Trophoblast cell (in vitro differentiated cells and primary cell): ENCODE data around the gene ZNF341.

Source experiments
- DNase-seq, 2 donors: peaks; one replicate each; pipeline ENCODE4 v3.0.0-alpha.2; 2016
- H2AFZ ChIP-seq: 2 replicates; pipeline ENCODE4 v1.6.1; 2013; ENCODE audit warnings: low read length, moderate library complexity, mild to moderate bottlenecking; ENCODE audit not compliant: insufficient read depth, poor library complexity
- H2AK5ac ChIP-seq: 2 replicates; pipeline ENCODE4 v1.6.1; 2013; ENCODE audit warnings: mild to moderate bottlenecking, low read length
- H2BK120ac ChIP-seq: 2 replicates; pipeline ENCODE4 v1.6.1; 2013; ENCODE audit warnings: low read length, mild to moderate bottlenecking, moderate library complexity; ENCODE audit not compliant: insufficient read depth, poor library complexity
- H2BK12ac ChIP-seq: 2 replicates; pipeline ENCODE4 v1.6.1; 2013; ENCODE audit warnings: mild to moderate bottlenecking, low read length, moderate library complexity
- H2BK5ac ChIP-seq: 2 replicates; pipeline ENCODE4 v1.6.1; 2013; ENCODE audit warnings: low read length, low read depth, moderate library complexity, mild to moderate bottlenecking; ENCODE audit not compliant: poor library complexity
- H3K14ac ChIP-seq: 2 replicates; pipeline ENCODE4 v1.6.1; 2013; ENCODE audit warnings: mild to moderate bottlenecking, low read length
- H3K18ac ChIP-seq: 2 replicates; pipeline ENCODE4 v1.6.1; 2013; ENCODE audit warnings: mild to moderate bottlenecking, low read length
- H3K23ac ChIP-seq: 2 replicates; pipeline ENCODE4 v1.6.1; 2013; ENCODE audit warnings: low read length
- H3K27ac ChIP-seq: 2 replicates; pipeline ENCODE4 v1.5.1; 2013; ENCODE audit warnings: low read depth, mild to moderate bottlenecking, inconsistent platforms, low read length, moderate library complexity
- H3K27me3 ChIP-seq: 2 replicates; pipeline ENCODE4 v1.6.1; 2013; ENCODE audit warnings: inconsistent platforms, mild to moderate bottlenecking, low read length, moderate library complexity; ENCODE audit not compliant: insufficient read depth
- H3K36me3 ChIP-seq, 2 experiments: 1 replicate in 1 of 2; 2 replicates in 1 of 2; pipeline ENCODE4 v1.6.1; 2013; ENCODE audit warnings: low read length in 2 of 2, mild to moderate bottlenecking in 2 of 2, moderate library complexity in 1 of 2; ENCODE audit not compliant: insufficient read depth in 2 of 2, control insufficient read depth in 1 of 2
- H3K4ac ChIP-seq: 2 replicates; pipeline ENCODE4 v1.6.1; 2013; ENCODE audit warnings: low read depth, mild to moderate bottlenecking, low read length, moderate library complexity
- H3K4me1 ChIP-seq, 2 experiments: 1 replicate in 1 of 2; 2 replicates in 1 of 2; pipeline ENCODE4 v1.6.1; 2013; ENCODE audit warnings: low read length in 2 of 2, mild to moderate bottlenecking in 2 of 2, moderate library complexity in 1 of 2; ENCODE audit not compliant: insufficient read depth in 2 of 2, control insufficient read depth in 1 of 2
- H3K4me2 ChIP-seq: 2 replicates; pipeline ENCODE4 v1.6.1; 2013; ENCODE audit warnings: inconsistent platforms, mild to moderate bottlenecking, low read length, moderate library complexity
- H3K4me3 ChIP-seq: 2 replicates; pipeline ENCODE4 v1.5.1; 2013; ENCODE audit warnings: mild to moderate bottlenecking, low read depth, low read length, inconsistent platforms
- H3K79me1 ChIP-seq: one replicate; pipeline ENCODE4 v1.6.1; 2013; ENCODE audit warnings: low read length
- H3K79me2 ChIP-seq: 2 replicates; pipeline ENCODE4 v1.6.1; 2013; ENCODE audit warnings: low read length, mild to moderate bottlenecking; ENCODE audit not compliant: control insufficient read depth, insufficient read depth, poor library complexity
- H3K9ac ChIP-seq: 2 replicates; pipeline ENCODE4 v1.6.1; 2013; ENCODE audit warnings: mild to moderate bottlenecking, low read length
- H3K9me3 ChIP-seq: 2 replicates; pipeline ENCODE4 v1.6.1; 2013; ENCODE audit warnings: low read depth, mild to moderate bottlenecking, control low read depth, inconsistent platforms, low read length; ENCODE audit not compliant: insufficient read depth
- H4K12ac ChIP-seq: 2 replicates; pipeline ENCODE4 v1.6.1; 2013; ENCODE audit warnings: low read depth, mild to moderate bottlenecking, low read length, moderate library complexity
- H4K8ac ChIP-seq: 2 replicates; pipeline ENCODE4 v1.6.1; 2013; ENCODE audit warnings: low read depth, mild to moderate bottlenecking, low read length, moderate library complexity
- H4K91ac ChIP-seq: one replicate; pipeline ENCODE4 v1.6.1; 2013; ENCODE audit warnings: low read depth, mild to moderate bottlenecking, low read length, moderate library complexity
- WGBS: extraction: QIAGEN DNeasy Blood & Tissue Kit; methylation state at CpG from one replicate; pipeline ENCODE4 v1.1.7; 2013; ENCODE audit warnings: missing lambda C conversion rate; ENCODE audit not compliant: insufficient read length, insufficient coverage; ENCODE audit errors: extremely low coverage; 5-methylcytosine and 5-hydroxymethylcytosine counted together

ZNF341 gene

GRCh38 chr20:33808388-33808787 lies 76.6 kb downstream of the ZNF341 start:
- Histone ChIP-seq H2AK5ac (no peak overlapping the region), H3K27ac (no peak overlapping the region), H4K8ac (no peak overlapping the region), H3K9ac (no peak overlapping the region), H3K18ac (no peak overlapping the region), H3K27me3 (no peaks in the 10 kb centered on the region), H3K14ac (no peak overlapping the region), H3K4me1 (peaks cover 0 to 8% of the 10 kb centered on the region in 2 experiments), H3K4ac (no peak overlapping the region), H2BK12ac (no peak overlapping the region), H3K4me3 (no peak overlapping the region), H3K79me2 (peaks cover 15% of the 10 kb centered on the region), H3K4me2 (no peak overlapping the region), H2BK120ac (no peak overlapping the region), H4K91ac (no peak overlapping the region), H3K23ac (no peak overlapping the region), H3K36me3 (no peaks in the 10 kb centered on the region), H3K9me3 (peaks cover 1% of the 10 kb centered on the region), H2BK5ac (no peak overlapping the region), H4K12ac (no peak overlapping the region), H2AFZ (no peak overlapping the region), H3K79me1 (peaks cover 10% of the 10 kb centered on the region)
- DNase-seq, result no peak
- WGBS, result no CpG with 5 or more reads among the region's 3 CpGs

- peaks cover 23% of the 10 kb centered on the region for H3K79me2 ChIP-seq
- peaks cover 0 to 8% of the 10 kb centered on the region in 2 experiments for H3K4me1 ChIP-seq
- DNase-seq, result no peak
- no CpG with 5 or more reads among the region's 5 CpGs for WGBS
- peaks cover 10% of the 10 kb centered on the region for H3K79me1 ChIP-seq
- no peak overlapping the region for H3K14ac ChIP-seq
- no peak overlapping the region for H2AK5ac ChIP-seq
- H3K27me3 ChIP-seq, result no peaks in the 10 kb centered on the region
- H2BK12ac ChIP-seq, result no peak overlapping the region
- no peak overlapping the region for H3K4ac ChIP-seq
- H3K27ac ChIP-seq, result no peak overlapping the region
- no peak overlapping the region for H3K18ac ChIP-seq
- no peak overlapping the region for H3K4me3 ChIP-seq
- no peak overlapping the region for H4K91ac ChIP-seq
- H3K9ac ChIP-seq, result no peak overlapping the region
- H4K8ac ChIP-seq, result no peak overlapping the region
- no peak overlapping the region for H4K12ac ChIP-seq
- H3K36me3 ChIP-seq, result peaks cover 0 to 2% of the 10 kb centered on the region in 2 experiments
- H2BK5ac ChIP-seq, result no peak overlapping the region
- H3K9me3 ChIP-seq, result peaks cover 1% of the 10 kb centered on the region
- H2AFZ ChIP-seq, result no peak overlapping the region
- H3K23ac ChIP-seq, result no peak overlapping the region
- H2BK120ac ChIP-seq, result no peak overlapping the region
- no peak overlapping the region for H3K4me2 ChIP-seq
Observed at GRCh38 chr20:33810259-33810658, 78.5 kb downstream of the ZNF341 start.

GRCh38 chr20:33810885-33811775 lies 79.3 kb downstream of the ZNF341 start, which contains the start of gene CHMP4B:
Gene CHMP4B, plus strand, starts transcription at chr20:33811348. Its CDS starts 121 bp downstream, at chr20:33811469.
- Histone ChIP-seq H3K9me3 (peaks cover 1% of the 10 kb centered on the region), H4K8ac (peak within 1 kb of the TSS; percentile 89), H3K4me1 (peaks cover 0 to 8% of the 10 kb centered on the region in 2 experiments), H2AK5ac (peak within 1 kb of the TSS; percentile 14), H4K12ac (peak within 1 kb of the TSS; percentile 45), H3K79me1 (peaks cover 10% of the 10 kb centered on the region), H3K79me2 (peaks cover 23% of the 10 kb centered on the region), H3K36me3 (peaks cover 0 to 2% of the 10 kb centered on the region in 2 experiments), H2AFZ (peak within 1 kb of the TSS; percentile 68), H2BK120ac (peak within 1 kb of the TSS; percentile 14), H3K4ac (peak within 1 kb of the TSS; percentile 88), H3K4me3 (peak within 1 kb of the TSS; percentile 91), H3K27ac (peak within 1 kb of the TSS; percentile 48), H3K23ac (peak within 1 kb of the TSS; percentile 3), H3K18ac (peak within 1 kb of the TSS; percentile 92), H3K27me3 (no peaks in the 10 kb centered on the region), H3K4me2 (peak within 1 kb of the TSS; percentile 85), H2BK5ac (peak within 1 kb of the TSS; percentile 58), H2BK12ac (peak within 1 kb of the TSS; percentile 14), H3K14ac (peak within 1 kb of the TSS; percentile 92), H4K91ac (peak within 1 kb of the TSS; percentile 49), H3K9ac (peak within 1 kb of the TSS; percentile 99)
- no CpG with 5 or more reads among the region's 71 CpGs for WGBS
- peak; percentile 99 to 100 for DNase-seq

- peak overlapping the region; percentile 58 for H2BK5ac ChIP-seq
- WGBS, result no CpG with 5 or more reads among the region's 12 CpGs
- H3K18ac ChIP-seq, result peak overlapping the region; percentile 92
Observed at GRCh38 chr20:33811776-33812151, 80.0 kb downstream of the ZNF341 start.

More at GRCh38 chr20:33811776-33812151, 80.0 kb downstream of the ZNF341 start:
- H3K4me1 ChIP-seq, result peaks cover 0 to 8% of the 10 kb centered on the region in 2 experiments
- peaks cover 1% of the 10 kb centered on the region for H3K9me3 ChIP-seq
- peak overlapping the region; percentile 99 for H3K9ac ChIP-seq
- peak overlapping the region; percentile 68 for H2AFZ ChIP-seq
- H3K79me2 ChIP-seq, result peaks cover 23% of the 10 kb centered on the region
- peak overlapping the region; percentile 91 for H3K4me3 ChIP-seq
- peak overlapping the region; percentile 88 for H3K4ac ChIP-seq
- H2AK5ac ChIP-seq, result peak overlapping the region; percentile 14
- H3K36me3 ChIP-seq, result peaks cover 0 to 2% of the 10 kb centered on the region in 2 experiments
- peak overlapping the region; percentile 85 for H3K4me2 ChIP-seq
- peak overlapping the region; percentile 48 for H3K27ac ChIP-seq
- DNase-seq, result peak in 1 of 2 donors; percentile 37
- peak overlapping the region; percentile 49 for H4K91ac ChIP-seq
- peak overlapping the region; percentile 14 for H2BK120ac ChIP-seq
- H3K14ac ChIP-seq, result peak overlapping the region; percentile 92
- H4K8ac ChIP-seq, result peak overlapping the region; percentile 89
- no peaks in the 10 kb centered on the region for H3K27me3 ChIP-seq
- peak overlapping the region; percentile 45 for H4K12ac ChIP-seq
- peak overlapping the region; percentile 3 for H3K23ac ChIP-seq
- H2BK12ac ChIP-seq, result no peak overlapping the region
- H3K79me1 ChIP-seq, result peaks cover 10% of the 10 kb centered on the region
